SK-N-SH (cell line): ENCODE measurements around the gene GPR157. TPM values are rescaled to one million over a fixed set of nuclear protein-coding genes. Genes with fewer than 3 reads are reported as not detected.

Experiments
- CTCF ChIA-PET: fragments of 300-600, 350-600 bp; formaldehyde crosslinking; extraction: SDS; loops from one replicate; lab custom pipeline; 2021; lab: Yijun Ruan, JAX
- POLR2A ChIA-PET: fragments of 350-600 bp; sonication (Branson Sonifier 250); formaldehyde crosslinking; extraction: SDS; loops from one replicate; lab custom pipeline; 2020; ENCODE audit warnings: antibody characterized with exemption, inconsistent platforms; lab: Yijun Ruan, JAX
- DNase-seq: peaks from one replicate; pipeline ENCODE4 v3.0.0; 2012
- H2AFZ ChIP-seq: fragments of 200-600 bp; sonication (generic); 2 replicates; pipeline ENCODE4 v1.8.1; 2016; ENCODE audit warnings: antibody characterized with exemption, mild to moderate bottlenecking, low read depth
- H3F3A ChIP-seq: fragments of 200-600 bp; sonication (generic); replicated peaks from 2 replicates; pipeline ENCODE3; 2016; ENCODE audit warnings: antibody characterized with exemption, mild to moderate bottlenecking; ENCODE audit not compliant: insufficient read depth
- H3K27ac ChIP-seq, 2 experiments: fragments of 200-500 bp in 1 of 2; fragments of 200-600 bp in 1 of 2; sonication (Bioruptor generic) in 1 of 2; sonication (generic), shearing (Covaris generic) in 1 of 2; 2 replicates each; pipeline versions ENCODE4 v1.5.1 to v1.6.1; 2014 to 2016; ENCODE audit warnings: low read depth in 2 of 2, inconsistent platforms in 1 of 2, low read length in 1 of 2, mild to moderate bottlenecking in 1 of 2, mixed read lengths in 1 of 2
- H3K27me3 ChIP-seq: fragments of 200-600 bp; sonication (generic), shearing (Covaris generic); 2 replicates; pipeline ENCODE4 v1.6.1; 2016; ENCODE audit warnings: mixed run types; ENCODE audit not compliant: insufficient read depth
- H3K36me3 ChIP-seq, 2 experiments: fragments of 200-500 bp in 1 of 2; fragments of 200-600 bp in 1 of 2; sonication (Bioruptor generic) in 1 of 2; sonication (generic) in 1 of 2; replicated peaks in 1 of 2; 2 replicates each; pipeline versions ENCODE3 to v1.5.1; 2014 to 2016; ENCODE audit warnings: low read length in 1 of 2, mild to moderate bottlenecking in 1 of 2; ENCODE audit not compliant: insufficient read depth in 2 of 2, control insufficient read depth in 1 of 2
- H3K4me1 ChIP-seq, 2 experiments: fragments of 200-500 bp in 1 of 2; fragments of 200-600 bp in 1 of 2; sonication (Bioruptor generic) in 1 of 2; sonication (generic), shearing (Covaris generic) in 1 of 2; 2 replicates each; pipeline versions ENCODE4 v1.5.1 to v1.6.1; 2014 to 2016; ENCODE audit warnings: low read depth in 1 of 2, low read length in 1 of 2, mixed run types in 1 of 2; ENCODE audit not compliant: insufficient read depth in 2 of 2, control insufficient read depth in 1 of 2
- H3K4me2 ChIP-seq: fragments of 200-600 bp; sonication (generic), shearing (Covaris generic); 2 replicates; pipeline ENCODE4 v1.6.1; 2017; ENCODE audit warnings: mixed run types
- H3K4me3 ChIP-seq, 2 experiments: fragments of 200-500 bp in 1 of 2; fragments of 200-600 bp in 1 of 2; sonication (Bioruptor generic) in 1 of 2; sonication (generic), shearing (Covaris generic) in 1 of 2; 2 replicates each; pipeline versions ENCODE4 v1.5.1 to v1.8.1; 2014 to 2016; ENCODE audit warnings: low read depth in 2 of 2, inconsistent platforms in 1 of 2, low read length in 1 of 2, mild to moderate bottlenecking in 1 of 2, mixed read lengths in 1 of 2, moderate library complexity in 1 of 2
- H3K79me2 ChIP-seq: fragments of 200-600 bp; sonication (generic); 2 replicates; pipeline ENCODE4 v1.8.1; 2017; ENCODE audit warnings: mild to moderate bottlenecking; ENCODE audit not compliant: insufficient read depth
- H3K9ac ChIP-seq: fragments of 200-600 bp; sonication (generic); 2 replicates; pipeline ENCODE4 v1.6.1; 2017; ENCODE audit warnings: mixed run types
- H3K9me2 ChIP-seq: fragments of 200-600 bp; sonication (generic); 2 replicates; pipeline ENCODE4 v1.6.1; 2017; ENCODE audit warnings: mixed run types
- H3K9me3 ChIP-seq: fragments of 200-600 bp; sonication (generic); 2 replicates; pipeline ENCODE4 v1.6.1; 2017; ENCODE audit warnings: mixed run types, mild to moderate bottlenecking, moderate library complexity
- H4K20me1 ChIP-seq: fragments of 200-600 bp; sonication (generic); 2 replicates; pipeline ENCODE4 v1.6.1; 2017; ENCODE audit warnings: mild to moderate bottlenecking, mixed run types; ENCODE audit not compliant: insufficient read depth
- CTCF ChIP-seq: fragments of 200-600 bp; sonication (generic); IDR thresholded peaks from 2 replicates; pipeline ENCODE4 v1.6.1; 2017; ENCODE audit warnings: antibody characterized with exemption, mild to moderate bottlenecking, moderate library complexity
- EP300 ChIP-seq, 2 experiments: IDR thresholded peaks; 2 replicates each; pipeline versions ENCODE4 v1.4.0 to v1.6.1; 2012; ENCODE audit warnings: borderline replicate concordance in 1 of 2, low read depth in 1 of 2, low read length in 1 of 2
- FOSL2 ChIP-seq: IDR thresholded peaks from 2 replicates; pipeline ENCODE4 v1.4.0; 2012; ENCODE audit warnings: low read depth, mild to moderate bottlenecking, moderate library complexity, borderline replicate concordance
- GABPA ChIP-seq: IDR thresholded peaks from 2 replicates; pipeline ENCODE4 v1.4.0; 2012; ENCODE audit warnings: low read depth, mild to moderate bottlenecking
- PBX3 ChIP-seq: IDR thresholded peaks from 2 replicates; pipeline ENCODE4; 2012
- POLR2AphosphoS5 ChIP-seq: IDR thresholded peaks from 2 replicates; pipeline ENCODE4 v1.6.1; 2012; ENCODE audit warnings: low read depth, low read length
- RCOR1 ChIP-seq: fragments of 150-350 bp; IDR thresholded peaks from 2 replicates; pipeline ENCODE4 v1.6.1; 2017; ENCODE audit warnings: antibody characterized with exemption, low read length
- SIN3A ChIP-seq: IDR thresholded peaks from 2 replicates; pipeline ENCODE4 v1.6.1; 2012; ENCODE audit warnings: low read depth, mild to moderate bottlenecking, low read length, moderate library complexity, borderline replicate concordance
- TEAD4 ChIP-seq: IDR thresholded peaks from 2 replicates; pipeline ENCODE4 v1.4.0; 2012; ENCODE audit warnings: mild to moderate bottlenecking, borderline replicate concordance; ENCODE audit not compliant: insufficient read depth
- YY1 ChIP-seq: IDR thresholded peaks from 2 replicates; pipeline ENCODE4 v1.4.0; 2012; ENCODE audit warnings: low read depth, mild to moderate bottlenecking
- ZBTB33 ChIP-seq: IDR thresholded peaks from 2 replicates; pipeline ENCODE4 v1.4.0; 2012; ENCODE audit warnings: low read depth, borderline replicate concordance
- WGBS: methylation state at CpG from one replicate; pipeline ENCODE4 v1.1.6; 2017; ENCODE audit warnings: low lambda C conversion rate; 5-methylcytosine and 5-hydroxymethylcytosine counted together
- polyA plus RNA-seq, 3 experiments: library from polyadenylated mRNA; depleted of rRNA; stranded (reverse); fragments of >200 nt; gene quantifications; 2 replicates each; pipeline ENCODE4 v1.2.3, GENCODE V29; 2012

GPR157 gene
- polyA plus RNA-seq, 1 of the 3 experiments (the other 2 are of a cell fraction): 1.8 TPM

GRCh38 chr1:9057851-9058250 lies 71.1 kb downstream of the GPR157 start (continued):
- TF ChIP-seq SIN3A: no peak
- no peak for TF ChIP-seq EP300 (IDR thresholded peaks at IDR 0.05; ENCODE audit: borderline replicate concordance in 1 of 2, low read depth in 1 of 2, low read length in 1 of 2)
- no peak for TF ChIP-seq PBX3
- no peak for TF ChIP-seq ZBTB33
- TF ChIP-seq GABPA: no peak
- no peak for TF ChIP-seq POLR2AphosphoS5
- TF ChIP-seq TEAD4: no peak

- Histone ChIP-seq H3K27ac (no peak overlapping the region), H3F3A (no peaks in the 10 kb centered on the region), H3K9me2 (no peaks in the 10 kb centered on the region), H4K20me1 (no peaks in the 10 kb centered on the region), H3K4me1 (no peaks in the 10 kb centered on the region), H3K4me3 (no peak overlapping the region), H3K9ac (no peak overlapping the region), H2AFZ (no peak overlapping the region), H3K9me3 (no peaks in the 10 kb centered on the region), H3K4me2 (no peak overlapping the region), H3K27me3 (no peaks in the 10 kb centered on the region), H3K36me3 (no peaks in the 10 kb centered on the region), H3K79me2 (no peaks in the 10 kb centered on the region)
- POLR2A ChIA-PET: no interaction called here
- no peak for DNase-seq
- TF ChIP-seq RCOR1 (no peak), FOSL2 (no peak), YY1 (no peak), CTCF (no peak), PBX3 (no peak)
- CTCF ChIA-PET: no interaction called here
- 85% methylated on average over 6 of the region's 6 CpGs for WGBS
Measured at GRCh38 chr1:9052272-9053049, 76.4 kb downstream of the GPR157 start.
